COR-L47 (cell line): ENCODE data around the gene UBR3.
"Not testable (repeated sequence)": the region's sequence is repeated elsewhere in the genome, so short reads cannot be mapped to it uniquely, and the experiment has no call there.

Experiments used
- DNase-seq: peaks from one replicate; lab custom pipeline; 2025; lab: John Stamatoyannopoulos, UW

Gene UBR3

DNA sequence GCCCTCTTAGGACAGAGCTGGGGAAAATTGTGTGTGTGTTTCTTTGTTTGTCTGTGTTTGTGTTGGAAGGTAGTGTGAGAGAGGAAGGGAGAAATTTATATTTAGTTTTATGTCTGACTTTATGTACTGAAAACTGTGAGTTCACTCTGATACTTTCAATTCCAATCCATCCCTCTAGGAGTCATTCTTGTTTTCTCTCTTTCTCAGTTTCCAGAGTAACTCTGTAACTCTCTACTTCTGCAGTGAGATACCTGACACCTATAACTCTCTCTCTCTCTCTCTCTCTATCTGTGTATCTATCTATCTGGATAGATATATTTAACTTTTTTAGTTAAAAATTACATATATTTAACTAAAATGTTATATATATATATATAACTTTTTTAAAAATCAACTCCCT is 128.7 kb downstream of the UBR3 start:
- DNase-seq: no peak

DNA sequence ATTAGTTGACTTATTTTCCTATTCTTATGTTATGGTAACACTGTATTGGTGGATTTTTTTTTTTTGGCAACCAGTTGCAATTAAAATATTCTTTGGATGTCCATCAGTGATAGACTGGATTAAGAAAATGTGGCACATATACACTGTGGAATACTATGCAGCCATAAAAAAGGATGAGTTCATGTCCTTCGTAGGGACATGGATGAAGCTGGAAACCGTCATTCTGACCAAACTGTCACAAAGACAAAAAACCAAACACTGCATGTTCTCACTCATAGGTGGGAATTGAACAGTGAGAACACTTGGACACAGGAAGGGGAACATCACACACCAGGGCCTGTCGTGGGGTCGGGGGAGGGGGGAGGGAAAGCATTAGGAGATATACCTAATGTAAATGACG is 130.0 kb downstream of the UBR3 start:
- DNase-seq: not testable (repeated sequence)

- no peak for DNase-seq
Measured at GRCh38 chr2:169961911-169962310, 134.7 kb downstream of the UBR3 start.

- no peak for DNase-seq
Measured at GRCh38 chr2:169963786-169964185, 136.5 kb downstream of the UBR3 start.

GRCh38 chr2:169964740-169965139 is 137.5 kb downstream of the UBR3 start:
- DNase-seq: no peak

DNA sequence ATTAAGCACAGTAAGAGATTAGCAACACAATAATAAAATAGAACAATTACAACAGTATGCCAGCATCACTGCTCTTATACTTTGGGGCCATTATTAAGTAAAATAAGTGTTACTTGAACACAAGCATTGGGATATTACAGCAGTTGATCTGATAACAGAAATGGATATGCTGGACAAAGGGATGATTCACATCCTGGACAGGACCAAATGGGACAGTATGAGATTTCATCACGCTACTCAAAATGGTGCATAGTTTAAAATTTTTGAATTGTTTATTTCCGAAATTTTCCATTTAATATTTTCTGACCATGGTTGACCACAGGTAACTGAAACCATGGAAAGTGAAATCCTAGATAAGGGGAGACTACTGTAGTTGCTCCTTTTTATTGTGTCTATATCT is 138.2 kb downstream of the UBR3 start:
- no peak for DNase-seq

DNA sequence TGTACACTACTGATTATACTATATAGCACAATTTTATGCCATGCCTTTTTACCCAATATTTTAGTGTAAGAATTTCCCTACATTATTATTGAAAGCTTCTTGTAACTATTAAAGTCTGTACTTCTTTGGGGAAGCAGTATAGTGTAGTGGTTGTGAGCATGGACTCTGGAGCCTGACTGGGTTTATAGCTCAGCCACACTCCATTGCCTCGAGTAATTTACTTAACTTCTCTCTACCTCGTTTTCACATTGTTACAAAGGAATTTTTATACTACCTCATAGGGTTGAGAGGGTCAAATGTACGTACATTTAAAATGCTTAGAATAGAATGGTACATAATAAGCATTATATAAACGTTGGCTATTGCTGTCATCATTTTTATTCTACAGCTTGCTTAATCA is 139.2 kb downstream of the UBR3 start:
- DNase-seq: no peak

DNA sequence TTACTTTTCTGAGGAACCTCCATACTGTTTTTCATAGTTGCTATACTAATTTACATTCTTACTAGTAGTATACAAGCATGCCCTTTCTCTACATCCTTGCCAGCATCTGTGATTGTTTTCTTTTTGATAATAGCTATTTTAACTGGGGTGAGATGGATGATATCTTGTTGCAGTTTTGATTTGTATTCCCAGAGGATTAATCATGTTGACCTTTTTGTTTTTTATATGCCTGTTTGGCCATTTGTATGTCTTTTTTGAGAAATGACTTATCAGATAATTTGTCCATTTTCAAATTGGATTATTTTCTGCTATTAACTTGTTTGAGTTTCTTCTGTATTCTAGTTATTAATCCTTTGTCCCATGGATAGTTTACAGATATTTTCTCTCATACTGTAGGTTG is 141.5 kb downstream of the UBR3 start:
- DNase-seq: no peak

- DNase-seq: no peak
Measured at GRCh38 chr2:169975221-169975620, 148.0 kb downstream of the UBR3 start.

- no peak for DNase-seq
Measured at GRCh38 chr2:169976335-169976851, 149.1 kb downstream of the UBR3 start.

GRCh38 chr2:169977530-169977929 is 150.3 kb downstream of the UBR3 start:
- no peak for DNase-seq

- DNase-seq: no peak
Measured at GRCh38 chr2:169978402-169979017, 151.3 kb downstream of the UBR3 start.

DNA sequence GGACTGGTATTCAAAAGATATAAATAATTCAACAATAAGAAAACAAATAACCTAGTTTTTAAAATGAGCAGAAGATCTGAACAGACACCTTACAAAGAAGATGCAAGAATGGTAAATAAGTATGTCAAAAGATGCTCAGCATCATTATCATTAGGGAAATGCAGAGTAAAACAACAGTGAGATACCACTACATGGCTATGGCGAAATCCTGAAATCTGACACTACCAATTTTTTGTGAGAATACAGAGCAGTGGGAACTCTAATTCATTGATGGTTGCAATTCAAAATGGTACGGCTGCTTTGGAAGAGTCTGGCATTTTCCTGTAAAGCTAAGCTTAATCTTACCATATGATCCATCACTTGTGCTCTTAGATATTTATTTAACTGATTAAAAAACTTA is 151.8 kb downstream of the UBR3 start:
- no peak for DNase-seq

- no peak for DNase-seq
Measured at GRCh38 chr2:169980001-169980400, 152.7 kb downstream of the UBR3 start.

- DNase-seq: no peak
Measured at GRCh38 chr2:169980643-169981042, 153.4 kb downstream of the UBR3 start.

DNA sequence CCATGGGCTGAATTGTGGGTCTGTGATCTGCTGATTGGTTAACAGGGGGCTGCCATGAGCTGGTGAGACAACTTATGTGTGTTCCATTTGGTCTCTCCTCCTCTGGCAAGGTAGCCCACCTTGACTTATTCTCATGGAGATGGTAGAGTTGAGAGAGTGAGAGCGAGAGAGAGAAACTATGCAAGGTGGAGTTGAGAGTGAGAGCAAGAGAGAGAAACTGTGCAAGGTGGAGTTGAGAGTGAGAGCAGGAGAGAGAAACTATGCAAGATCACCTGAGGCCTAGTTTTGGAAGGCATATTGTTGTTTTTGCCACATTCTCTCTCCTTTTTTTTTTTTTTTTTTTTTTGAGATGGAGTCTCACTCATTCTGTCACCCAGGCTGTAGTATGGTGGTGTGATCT is 155.7 kb downstream of the UBR3 start:
- DNase-seq: no peak

DNA sequence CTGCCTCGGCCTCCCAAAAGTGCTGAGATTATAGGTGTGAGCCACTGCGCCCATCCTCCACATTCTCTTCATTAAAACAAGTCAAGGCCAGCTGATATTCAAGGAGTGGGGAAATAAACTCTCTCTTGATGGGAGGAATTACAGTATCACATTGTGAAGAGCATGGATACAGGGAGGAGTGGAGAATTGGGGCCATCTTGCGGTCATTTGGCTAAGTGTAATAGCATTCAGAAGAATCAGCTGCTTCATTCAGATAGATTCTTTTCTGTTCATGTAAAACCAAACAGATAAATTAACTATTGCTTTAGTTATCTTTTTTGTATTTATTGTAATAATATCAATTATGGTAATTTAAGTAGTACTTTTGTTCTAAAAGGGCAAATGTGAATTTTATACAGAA is 156.3 kb downstream of the UBR3 start:
- DNase-seq: no peak

GRCh38 chr2:169984145-169984544 is 156.9 kb downstream of the UBR3 start:
- DNase-seq: no peak

DNA sequence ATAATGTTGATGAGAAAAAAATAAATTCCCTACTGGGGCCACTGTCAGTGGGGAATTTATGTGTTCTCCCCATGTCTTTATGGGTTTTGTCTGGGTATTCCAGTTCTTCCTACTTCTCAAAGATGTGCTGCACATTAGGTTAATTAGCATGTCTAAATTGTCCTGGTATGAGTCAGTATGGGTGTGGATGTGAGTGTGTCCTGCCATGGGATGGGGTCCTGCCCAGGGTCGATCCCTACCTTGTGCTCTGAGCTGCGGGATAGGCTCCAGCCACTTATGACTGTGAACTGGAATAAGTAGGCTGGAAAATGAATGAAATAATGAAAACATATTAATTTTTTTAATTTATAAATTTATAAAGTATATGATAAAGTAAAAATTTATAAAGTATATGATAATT is 167.5 kb downstream of the UBR3 start:
- DNase-seq: no peak

GRCh38 chr2:169997140-169997887 is 170.1 kb downstream of the UBR3 start:
- no peak for DNase-seq

DNA sequence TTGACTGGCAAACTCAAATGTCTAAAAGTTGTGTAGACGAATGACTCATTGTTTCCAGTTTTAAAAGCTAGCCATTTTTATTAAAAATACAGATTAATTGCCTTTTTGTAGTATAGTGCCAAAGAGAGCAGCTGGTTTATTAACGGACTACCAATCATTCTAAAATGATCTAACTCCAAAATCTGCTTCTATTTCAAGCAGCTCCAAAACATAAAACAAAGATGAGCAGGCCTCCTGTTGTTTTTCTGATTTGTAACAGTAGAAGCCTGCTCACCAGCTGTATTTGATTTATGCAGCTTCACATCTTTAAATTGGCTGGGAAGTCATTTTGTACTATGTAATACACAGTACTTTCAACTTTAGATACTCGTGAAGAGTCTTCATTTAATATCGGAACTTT is 171.8 kb downstream of the UBR3 start:
- peak; percentile 25 for DNase-seq

DNA sequence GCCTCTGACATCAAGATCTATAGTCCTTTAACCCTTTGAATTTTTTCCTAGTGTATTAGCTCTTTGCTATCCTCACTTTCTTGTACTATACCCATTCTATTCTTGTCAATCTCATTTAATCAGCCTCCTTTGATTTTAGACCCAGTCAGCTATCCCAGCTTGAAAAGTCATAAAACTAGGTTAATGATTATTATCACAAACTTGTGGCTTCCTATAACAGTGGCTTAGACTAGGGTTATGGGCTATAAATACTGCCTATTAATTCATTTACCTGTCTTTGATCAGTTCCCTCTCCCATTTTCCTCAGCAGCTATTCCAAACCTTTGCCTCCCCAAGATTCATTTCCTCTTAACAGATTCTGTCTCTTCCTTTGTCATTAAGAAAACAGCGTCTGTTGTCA is 174.8 kb downstream of the UBR3 start:
- DNase-seq: no peak

GRCh38 chr2:170005702-170006101 is 178.4 kb downstream of the UBR3 start:
- no peak for DNase-seq
